ENCODE measurements around the gene ERAP2. TPM values are rescaled to one million over a fixed set of nuclear protein-coding genes. Genes with fewer than 3 reads are reported as not detected.
A peak's percentile ranks its signal among the peaks of the same experiment; 100 is the strongest.

Gene ERAP2
- total RNA-seq, 2 experiments from 2014 or later, result 57.3 to 60.7 TPM

- POLR2A ChIA-PET, result interaction anchor here (1.1 kb wide), 1 partner anchor 35 kb away, joined by 3 read pairs; no protein-coding TSS in a partner anchor
- no peaks in the 10 kb centered on the region for H3K9me3 Mint-ChIP-seq (ENCODE audit: low read depth)
- H3K4me3 Mint-ChIP-seq, result no peak overlapping the region
- H3K36me3 Mint-ChIP-seq (ENCODE audit: low read depth), result peaks cover 5% of the 10 kb centered on the region
- ATAC-seq (no peak), DNase-seq (no peak)
- intact Hi-C loops (cut with DNase I, micrococcal nuclease), result no loop called here
- H3K27ac Mint-ChIP-seq, result peak overlapping the region; percentile 44
- CTCF ChIA-PET, result interaction anchor here (0.8 to 1.2 kb wide), 4 partner anchors 31 to 230 kb away, joined by 3 to 6 read pairs (median 3); no protein-coding TSS in a partner anchor
- H3K27me3 Mint-ChIP-seq, result no peaks in the 10 kb centered on the region
- H3K4me1 Mint-ChIP-seq, result peaks cover 50% of the 10 kb centered on the region
Observed at GRCh38 chr5:96931605-96932004, 55.3 kb downstream of the ERAP2 start.

GRCh38 chr5:96932026-96932425 is 55.7 kb downstream of the ERAP2 start:
- DNase-seq (no peak), ATAC-seq (no peak)
- Mint-ChIP-seq H3K4me1 (peaks cover 51% of the 10 kb centered on the region), H3K36me3 (ENCODE audit: low read depth) (peaks cover 6% of the 10 kb centered on the region), H3K4me3 (peak overlapping the region; percentile 30), H3K27ac (no peak overlapping the region), H3K27me3 (no peaks in the 10 kb centered on the region), H3K9me3 (ENCODE audit: low read depth) (no peaks in the 10 kb centered on the region)
- ChIA-PET CTCF (interaction anchor here (0.8 to 1.2 kb wide), 3 partner anchors 31 to 63 kb away, joined by 3 to 6 read pairs (median 3); no protein-coding TSS in a partner anchor), POLR2A (interaction anchor here (1.1 kb wide), 1 partner anchor 36 kb away, joined by 3 read pairs; no protein-coding TSS in a partner anchor)
- intact Hi-C loops (cut with DNase I, micrococcal nuclease), result no loop called here

- ChIA-PET CTCF (interaction anchor here (0.5 to 1.8 kb wide), 9 partner anchors 12 to 229 kb away, joined by 3 to 8 read pairs (median 4); no protein-coding TSS in a partner anchor), POLR2A (interaction anchor here (1.0 kb wide), 1 partner anchor 38 kb away, joined by 4 read pairs; no protein-coding TSS in a partner anchor)
- Mint-ChIP-seq H3K27ac (peak overlapping the region; percentile 98), H3K4me3 (peak overlapping the region; percentile 96), H3K9me3 (ENCODE audit: low read depth) (no peaks in the 10 kb centered on the region), H3K27me3 (no peaks in the 10 kb centered on the region), H3K36me3 (ENCODE audit: low read depth) (peaks cover 14% of the 10 kb centered on the region), H3K4me1 (peaks cover 60% of the 10 kb centered on the region)
- DNase-seq (no peak), ATAC-seq (no peak)
- intact Hi-C loops (cut with DNase I, micrococcal nuclease), result loop anchor here (1.0 to 2.0 kb wide), 6 partner anchors 125 to 1995 kb away; partner anchors contain the start of genes CAST (in 1 of the 2) and CHD1 (in 1 of the 2)
Observed at GRCh38 chr5:96933764-96934707, 57.7 kb downstream of the ERAP2 start.

GRCh38 chr5:96934708-96935558 is 58.6 kb downstream of the ERAP2 start:
- no peaks in the 10 kb centered on the region for H3K9me3 Mint-ChIP-seq (ENCODE audit: low read depth)
- peak overlapping the region; percentile 98 for H3K27ac Mint-ChIP-seq
- peaks cover 14% of the 10 kb centered on the region for H3K36me3 Mint-ChIP-seq (ENCODE audit: low read depth)
- DNase-seq, result peak; percentile 96
- H3K4me1 Mint-ChIP-seq, result peaks cover 60% of the 10 kb centered on the region
- intact Hi-C loops (cut with DNase I, micrococcal nuclease), result loop anchor here (1.0 to 5.0 kb wide), 20 partner anchors 16 to 1994 kb away; partner anchors contain the start of genes CAST (in 2 of the 2), RIOK2 (in 2 of the 2), CHD1 (in 1 of the 2) and ERAP1 (in 1 of the 2)
- no peaks in the 10 kb centered on the region for H3K27me3 Mint-ChIP-seq
- peak; percentile 74 for ATAC-seq
- CTCF ChIA-PET, result interaction anchor here (1.1 kb wide), 1 partner anchor 63 kb away, joined by 4 read pairs; no protein-coding TSS in a partner anchor
- POLR2A ChIA-PET, result interaction anchor here (0.8 to 1.3 kb wide), 2 partner anchors 28 to 65 kb away, joined by 3 to 5 read pairs; no protein-coding TSS in a partner anchor
- H3K4me3 Mint-ChIP-seq, result peak overlapping the region; percentile 96

- Mint-ChIP-seq H3K4me3 (peak within 1 kb of the TSS; percentile 96), H3K36me3 (ENCODE audit: low read depth) (peaks cover 14% of the 10 kb centered on the region), H3K27me3 (no peaks in the 10 kb centered on the region), H3K27ac (peak within 1 kb of the TSS; percentile 98), H3K4me1 (peaks cover 60% of the 10 kb centered on the region), H3K9me3 (ENCODE audit: low read depth) (no peaks in the 10 kb centered on the region)
- ChIA-PET CTCF (interaction anchor here (0.6 to 1.1 kb wide), 5 partner anchors 31 to 1074 kb away, joined by 3 to 4 read pairs (median 4); no protein-coding TSS in a partner anchor), POLR2A (interaction anchor here (0.8 to 1.7 kb wide), 9 partner anchors 17 to 128 kb away, joined by 3 to 11 read pairs (median 3); partner anchors contain the start of gene ERAP1)
- ATAC-seq, result peak; percentile 65
- DNase-seq, result peak; percentile 97
- intact Hi-C loops (cut with DNase I, micrococcal nuclease), result loop anchor here (1.0 to 5.0 kb wide), 20 partner anchors 16 to 1837 kb away; partner anchors contain the start of genes CAST (in 2 of the 2), RIOK2 (in 2 of the 2), ERAP1 (in 1 of the 2) and ERAP2 (in 1 of the 2)
Observed at GRCh38 chr5:96935559-96936430, 59.5 kb downstream of the ERAP2 start, which contains the start of gene LNPEP. LNPEP (plus strand) TSS chr5:96936080; CDS start chr5:96936156, 76 bp downstream.

- POLR2A ChIA-PET, result interaction anchor here (0.8 to 1.7 kb wide), 8 partner anchors 16 to 129 kb away, joined by 3 to 11 read pairs (median 4); partner anchors contain the start of gene ERAP1
- Mint-ChIP-seq H3K4me3 (peak overlapping the region; percentile 96), H3K27me3 (no peaks in the 10 kb centered on the region), H3K4me1 (peaks cover 61% of the 10 kb centered on the region), H3K9me3 (ENCODE audit: low read depth) (no peaks in the 10 kb centered on the region), H3K27ac (peak overlapping the region; percentile 98), H3K36me3 (ENCODE audit: low read depth) (peaks cover 19% of the 10 kb centered on the region)
- DNase-seq, result peak; percentile 73
- peak; percentile 7 for ATAC-seq
- CTCF ChIA-PET, result interaction anchor here (0.6 to 1.2 kb wide), 8 partner anchors 14 to 1075 kb away, joined by 3 to 4 read pairs (median 4); no protein-coding TSS in a partner anchor
- intact Hi-C loops (cut with DNase I, micrococcal nuclease), result loop anchor here (1.0 to 5.0 kb wide), 5 partner anchors 25 to 1836 kb away; partner anchors contain the start of gene RGMB (in 1 of the 2)
Observed at GRCh38 chr5:96936431-96937320, 60.4 kb downstream of the ERAP2 start.

GRCh38 chr5:96940586-96940985 is 64.3 kb downstream of the ERAP2 start:
- ChIA-PET POLR2A (no interaction called here), CTCF (interaction anchor here (0.6 to 1.2 kb wide), 4 partner anchors 22 to 202 kb away, joined by 3 to 4 read pairs (median 3); partner anchors contain the start of gene LIX1)
- intact Hi-C loops (cut with DNase I, micrococcal nuclease), result no loop called here
- H3K9me3 Mint-ChIP-seq (ENCODE audit: low read depth), result no peaks in the 10 kb centered on the region
- peaks cover 41% of the 10 kb centered on the region for H3K36me3 Mint-ChIP-seq (ENCODE audit: low read depth)
- ATAC-seq, result no peak
- DNase-seq, result no peak
- no peaks in the 10 kb centered on the region for H3K27me3 Mint-ChIP-seq
- peaks cover 62% of the 10 kb centered on the region for H3K4me1 Mint-ChIP-seq
- no peak overlapping the region for H3K4me3 Mint-ChIP-seq
- H3K27ac Mint-ChIP-seq, result no peak overlapping the region

- peaks cover 67% of the 10 kb centered on the region for H3K4me1 Mint-ChIP-seq
- no peaks in the 10 kb centered on the region for H3K27me3 Mint-ChIP-seq
- H3K36me3 Mint-ChIP-seq (ENCODE audit: low read depth), result peaks cover 41% of the 10 kb centered on the region
- ATAC-seq (no peak), DNase-seq (no peak)
- ChIA-PET CTCF (interaction anchor here (0.6 to 1.7 kb wide), 7 partner anchors 9 to 72 kb away, joined by 3 to 6 read pairs (median 4); no protein-coding TSS in a partner anchor), POLR2A (no interaction called here)
- H3K27ac Mint-ChIP-seq, result no peak overlapping the region
- H3K4me3 Mint-ChIP-seq, result no peak overlapping the region
- intact Hi-C loops (cut with DNase I, micrococcal nuclease), result no loop called here
- H3K9me3 Mint-ChIP-seq (ENCODE audit: low read depth), result no peaks in the 10 kb centered on the region
Observed at GRCh38 chr5:96941140-96941539, 64.8 kb downstream of the ERAP2 start.

GRCh38 chr5:96942078-96942477 is 65.8 kb downstream of the ERAP2 start:
- ATAC-seq (no peak), DNase-seq (peak; percentile 29)
- CTCF ChIA-PET, result interaction anchor here (1.2 to 1.7 kb wide), 4 partner anchors 8 to 73 kb away, joined by 3 to 6 read pairs (median 4); no protein-coding TSS in a partner anchor
- H3K27me3 Mint-ChIP-seq, result no peaks in the 10 kb centered on the region
- POLR2A ChIA-PET, result no interaction called here
- intact Hi-C loops (cut with DNase I, micrococcal nuclease), result no loop called here
- H3K36me3 Mint-ChIP-seq (ENCODE audit: low read depth), result peaks cover 39% of the 10 kb centered on the region
- H3K4me3 Mint-ChIP-seq, result no peak overlapping the region
- peaks cover 73% of the 10 kb centered on the region for H3K4me1 Mint-ChIP-seq
- H3K9me3 Mint-ChIP-seq (ENCODE audit: low read depth), result no peaks in the 10 kb centered on the region
- peak overlapping the region; percentile 11 for H3K27ac Mint-ChIP-seq

Data from activated CD4-positive, alpha-beta T cell treated with anti-CD3 and anti-CD28 coated beads for 36 hours (primary cell).